DND-41 (cell line): Measurements from ENCODE around the gene BAK1.

Experiments used
- ATAC-seq: fragments of 200-7000 bp; cut with Tn5 transposase; 3 replicates; pipeline ENCODE4 v1.9.1; 2021; ENCODE audit warnings: low read depth; ENCODE audit not compliant: insufficient read depth
- DNase-seq: peaks from one replicate; pipeline ENCODE4 v3.0.0-alpha.2; 2020
- H2AFZ ChIP-seq: 2 replicates; pipeline ENCODE4 v1.6.0; 2012; ENCODE audit warnings: low read depth, low read length
- H3K27ac ChIP-seq: 2 replicates; pipeline ENCODE4 v1.5.1; 2012; ENCODE audit warnings: low read length, inconsistent platforms
- H3K27me3 ChIP-seq: fragments of 200-600 bp; sonication (generic); 2 replicates; pipeline ENCODE4 v1.6.0; 2012; ENCODE audit warnings: low read length, mild to moderate bottlenecking, inconsistent platforms; ENCODE audit not compliant: insufficient read depth, poor library complexity
- H3K36me3 ChIP-seq: 2 replicates; pipeline ENCODE4 v1.5.1; 2012; ENCODE audit warnings: low read length, inconsistent platforms; ENCODE audit not compliant: insufficient read depth
- H3K4me1 ChIP-seq: 2 replicates; pipeline ENCODE4 v1.5.1; 2012; ENCODE audit warnings: mild to moderate bottlenecking, low read length; ENCODE audit not compliant: insufficient read depth
- H3K4me2 ChIP-seq: 2 replicates; pipeline ENCODE4 v1.6.0; 2012; ENCODE audit warnings: mild to moderate bottlenecking, moderate library complexity, low read length, inconsistent platforms; ENCODE audit not compliant: insufficient read depth
- H3K4me3 ChIP-seq, 2 experiments: fragments of 200-600 bp in 1 of 2; shearing (Covaris generic) in 1 of 2; 2 replicates each; pipeline ENCODE4 v1.5.1; 2012 to 2016; ENCODE audit warnings: inconsistent platforms in 2 of 2, low read length in 2 of 2, mild to moderate bottlenecking in 2 of 2, low read depth in 1 of 2, moderate library complexity in 1 of 2
- H3K79me2 ChIP-seq: 2 replicates; pipeline ENCODE4 v1.6.0; 2012; ENCODE audit warnings: low read length, inconsistent platforms; ENCODE audit not compliant: insufficient read depth
- H3K9ac ChIP-seq: 2 replicates; pipeline ENCODE4 v1.6.0; 2012; ENCODE audit warnings: low read depth, mild to moderate bottlenecking, inconsistent platforms, low read length, moderate library complexity
- H3K9me3 ChIP-seq: 2 replicates; pipeline ENCODE4 v1.5.1; 2012; ENCODE audit warnings: low read length, moderate library complexity, mild to moderate bottlenecking, inconsistent platforms; ENCODE audit not compliant: insufficient read depth, severe bottlenecking
- H4K20me1 ChIP-seq: 2 replicates; pipeline ENCODE4 v1.6.0; 2012; ENCODE audit warnings: low read length; ENCODE audit not compliant: insufficient read depth
- EZH2 ChIP-seq: IDR thresholded peaks from 3 replicates; pipeline ENCODE4 v1.6.1; 2012; ENCODE audit warnings: borderline replicate concordance, low read depth, mild to moderate bottlenecking, moderate library complexity, low read length, inconsistent platforms; ENCODE audit not compliant: severe bottlenecking
- TF ChIP-seq, protein P1 (sequence below): IDR thresholded peaks from 2 replicates; pipeline ENCODE4 v1.5.1; 2012; ENCODE audit warnings: borderline replicate concordance, low read length, moderate library complexity, mild to moderate bottlenecking; ENCODE audit not compliant: poor library complexity, severe bottlenecking; ENCODE audit errors: extremely low read depth

Gene BAK1

DNA sequence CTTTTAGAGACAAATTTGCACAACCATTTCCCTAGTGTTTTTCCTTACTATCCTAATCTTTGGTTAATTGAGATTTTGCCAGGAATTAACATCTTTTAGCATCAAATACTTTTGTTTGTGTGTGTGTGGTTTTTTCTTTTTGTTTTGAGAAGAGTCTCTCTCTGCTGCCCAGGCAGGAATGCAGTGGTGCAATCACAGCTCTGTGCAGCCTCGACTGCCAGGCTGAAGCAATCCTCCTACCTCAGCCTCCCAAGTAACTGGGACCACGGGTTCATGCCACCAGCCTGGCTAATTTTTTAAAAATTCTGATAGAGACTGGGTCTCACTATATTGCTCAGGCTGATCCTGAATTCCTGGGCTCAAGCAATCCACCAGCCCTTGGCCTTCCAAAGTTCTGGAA, 28.5 kb downstream of the BAK1 start:
- H3K4me1 ChIP-seq = no peaks in the 10 kb centered on the region
- H3K27me3 ChIP-seq = no peaks in the 10 kb centered on the region
- H3K36me3 ChIP-seq = no peaks in the 10 kb centered on the region
- no peak for TF ChIP-seq EZH2
- TF ChIP-seq, protein P1, sequence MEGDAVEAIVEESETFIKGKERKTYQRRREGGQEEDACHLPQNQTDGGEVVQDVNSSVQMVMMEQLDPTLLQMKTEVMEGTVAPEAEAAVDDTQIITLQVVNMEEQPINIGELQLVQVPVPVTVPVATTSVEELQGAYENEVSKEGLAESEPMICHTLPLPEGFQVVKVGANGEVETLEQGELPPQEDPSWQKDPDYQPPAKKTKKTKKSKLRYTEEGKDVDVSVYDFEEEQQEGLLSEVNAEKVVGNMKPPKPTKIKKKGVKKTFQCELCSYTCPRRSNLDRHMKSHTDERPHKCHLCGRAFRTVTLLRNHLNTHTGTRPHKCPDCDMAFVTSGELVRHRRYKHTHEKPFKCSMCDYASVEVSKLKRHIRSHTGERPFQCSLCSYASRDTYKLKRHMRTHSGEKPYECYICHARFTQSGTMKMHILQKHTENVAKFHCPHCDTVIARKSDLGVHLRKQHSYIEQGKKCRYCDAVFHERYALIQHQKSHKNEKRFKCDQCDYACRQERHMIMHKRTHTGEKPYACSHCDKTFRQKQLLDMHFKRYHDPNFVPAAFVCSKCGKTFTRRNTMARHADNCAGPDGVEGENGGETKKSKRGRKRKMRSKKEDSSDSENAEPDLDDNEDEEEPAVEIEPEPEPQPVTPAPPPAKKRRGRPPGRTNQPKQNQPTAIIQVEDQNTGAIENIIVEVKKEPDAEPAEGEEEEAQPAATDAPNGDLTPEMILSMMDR = no peak
- H4K20me1 ChIP-seq = no peaks in the 10 kb centered on the region
- H3K4me3 ChIP-seq = no peak overlapping the region
- H3K79me2 ChIP-seq = no peaks in the 10 kb centered on the region
- ATAC-seq (no peak), DNase-seq (no peak)
- H3K9me3 ChIP-seq = no peaks in the 10 kb centered on the region
- no peak overlapping the region for H3K9ac ChIP-seq
- H3K27ac ChIP-seq = no peak overlapping the region
- H3K4me2 ChIP-seq = no peak overlapping the region
- no peak overlapping the region for H2AFZ ChIP-seq

DNA sequence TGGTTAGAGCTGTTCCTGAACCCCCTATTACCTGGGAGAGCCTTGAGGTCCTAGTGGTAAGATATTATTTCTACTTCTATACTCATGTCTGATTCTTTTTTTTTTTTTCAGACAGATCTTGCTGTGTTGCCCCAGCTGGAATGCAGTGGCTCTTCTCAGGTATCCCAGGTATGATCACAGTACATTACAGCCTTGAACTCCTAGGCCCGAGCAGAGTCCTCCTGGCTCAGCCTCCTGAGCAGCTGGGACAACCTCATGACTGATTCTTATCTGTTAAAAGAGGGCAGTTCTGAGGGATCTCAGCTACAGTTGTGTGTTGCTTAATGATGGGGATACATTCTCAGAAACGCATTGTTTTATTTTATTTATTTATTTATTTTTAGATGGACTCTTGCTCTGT, 30.2 kb downstream of the BAK1 start:
- no peaks in the 10 kb centered on the region for H3K4me1 ChIP-seq

DNA sequence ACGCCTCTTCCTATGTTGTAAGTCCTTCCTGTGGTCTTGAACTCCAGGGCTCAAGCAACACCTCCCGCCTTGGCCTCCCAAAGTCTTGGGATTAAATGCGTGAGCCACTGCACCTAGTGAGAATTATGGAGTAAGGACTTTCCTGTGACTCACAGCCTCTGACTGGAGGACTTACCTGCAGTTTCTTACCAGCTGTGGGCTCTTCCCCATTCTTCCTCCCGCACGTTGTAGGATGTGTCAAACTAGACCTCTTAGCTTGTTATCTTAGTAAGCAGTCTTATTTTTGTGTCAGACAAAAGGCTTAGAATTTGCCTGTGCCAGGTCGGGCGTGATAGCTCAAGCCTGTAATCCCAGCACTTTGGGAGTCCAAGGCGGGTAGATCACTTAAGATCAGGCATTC, 30.9 kb downstream of the BAK1 start:
- Histone ChIP-seq H3K9ac (no peak overlapping the region), H3K4me1 (no peaks in the 10 kb centered on the region), H3K4me2 (no peak overlapping the region), H3K27ac (no peak overlapping the region), H3K36me3 (no peaks in the 10 kb centered on the region), H3K4me3 (no peak overlapping the region), H3K27me3 (no peaks in the 10 kb centered on the region), H3K9me3 (no peaks in the 10 kb centered on the region), H4K20me1 (no peaks in the 10 kb centered on the region), H2AFZ (no peak overlapping the region), H3K79me2 (no peaks in the 10 kb centered on the region)
- no peak for DNase-seq
- no peak for TF ChIP-seq EZH2
- TF ChIP-seq, protein P1 = no peak
- ATAC-seq = no peak

More for the DNA sequence above, 30.2 kb downstream of the BAK1 start:
- Histone ChIP-seq H2AFZ (no peak overlapping the region), H3K9ac (no peak overlapping the region), H3K9me3 (no peaks in the 10 kb centered on the region), H3K27me3 (no peaks in the 10 kb centered on the region), H3K79me2 (no peaks in the 10 kb centered on the region), H3K36me3 (no peaks in the 10 kb centered on the region), H4K20me1 (no peaks in the 10 kb centered on the region), H3K27ac (no peak overlapping the region), H3K4me2 (no peak overlapping the region), H3K4me3 (no peak overlapping the region)
- no peak for ATAC-seq
- DNase-seq = no peak
- TF ChIP-seq, protein P1 = no peak
- TF ChIP-seq EZH2 = no peak

DNA sequence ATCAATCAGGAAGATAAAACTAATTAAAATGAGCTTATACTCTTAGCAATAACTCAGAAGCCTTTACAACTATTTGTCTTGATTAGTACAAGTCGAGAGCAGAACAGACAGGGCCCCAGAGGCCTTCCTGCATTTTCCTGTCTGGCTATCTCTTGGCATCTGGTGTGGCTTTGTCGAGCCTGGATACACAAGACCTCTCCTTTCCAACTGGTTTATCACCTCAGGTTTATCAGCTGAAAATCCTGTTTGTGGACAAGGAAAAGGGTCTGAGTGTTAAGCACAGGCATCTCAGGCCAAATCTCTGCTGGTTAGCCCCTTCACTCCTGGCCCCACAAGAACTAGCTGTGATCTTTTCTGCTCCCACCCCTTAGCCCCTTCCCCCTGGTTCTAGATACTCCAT, 32.6 kb downstream of the BAK1 start:
- Histone ChIP-seq H3K27me3 (no peaks in the 10 kb centered on the region), H2AFZ (no peak overlapping the region)
- TF ChIP-seq EZH2 = no peak
- TF ChIP-seq, protein P1 = no peak

More for the DNA sequence above, 32.6 kb downstream of the BAK1 start:
- no peaks in the 10 kb centered on the region for H4K20me1 ChIP-seq
- no peak overlapping the region for H3K4me3 ChIP-seq
- H3K27ac ChIP-seq = no peak overlapping the region
- H3K36me3 ChIP-seq = no peaks in the 10 kb centered on the region
- H3K79me2 ChIP-seq = no peaks in the 10 kb centered on the region
- no peaks in the 10 kb centered on the region for H3K9me3 ChIP-seq
- no peak overlapping the region for H3K9ac ChIP-seq
- H3K4me1 ChIP-seq = no peaks in the 10 kb centered on the region
- no peak overlapping the region for H3K4me2 ChIP-seq
- ATAC-seq (no peak), DNase-seq (no peak)
